HCT116 (cell line): Measurements from ENCODE around the gene GABARAPL1. TPM values are rescaled to one million over a fixed set of nuclear protein-coding genes. Genes with fewer than 3 reads are reported as not detected.
"Not testable (repeated sequence)": the region's sequence is repeated elsewhere in the genome, so short reads cannot be mapped to it uniquely, and the experiment has no call there.

ENCODE experiments used
- ATAC-seq: fragments of 200-7000 bp; cut with Tn5 transposase; 2 replicates; pipeline ENCODE4 v1.9.1; 2020; ENCODE audit warnings: mild to moderate bottlenecking, moderate library complexity
- BruUV-seq: library from RNA; stranded (reverse); fragments of 400-500 nt; replicated peaks from 2 replicates; lab custom pipeline; 2021; lab: Mats Ljungman, UMichigan
- CTCF ChIA-PET: fragments of 300-600 bp; sonication (Branson Sonifier 250); formaldehyde crosslinking; loops from one replicate; lab custom pipeline; 2021; ENCODE audit warnings: antibody characterized with exemption; lab: Charles Lee
- POLR2A ChIA-PET: fragments of 300-600, 350-600 bp; sonication (Branson Sonifier 250); formaldehyde crosslinking; loops from one replicate; lab custom pipeline; 2021; ENCODE audit warnings: antibody characterized with exemption; lab: Charles Lee
- RAD21 ChIA-PET, 2 experiments: fragments of 300-600 bp; sonication (Branson Sonifier 250); formaldehyde crosslinking; loops; one replicate each; lab custom pipeline; 2023; ENCODE audit warnings: low total read pairs in 2 of 2; ENCODE audit not compliant: uncharacterized antibody in 2 of 2, unreplicated experiment in 2 of 2, low non-redundant PET in 1 of 2; lab: Charles Lee
- DNase-seq: peaks from one replicate; pipeline ENCODE4 v3.0.0-alpha.2; 2010; ENCODE audit warnings: low read depth, low spot score
- H2AFZ ChIP-seq: fragments of 200-600 bp; shearing (Covaris generic), sonication (generic); 2 replicates; pipeline ENCODE4 v1.6.1; 2017; ENCODE audit warnings: low read depth, mixed run types, mixed read lengths, antibody characterized with exemption, low read length; ENCODE audit not compliant: poor library complexity, severe bottlenecking
- H3K27ac ChIP-seq: 2 replicates; pipeline ENCODE4 v1.5.1; 2012; ENCODE audit warnings: low read depth, low read length
- H3K27me3 ChIP-seq: fragments of 200-600 bp; sonication (generic); 2 replicates; pipeline ENCODE4 v1.6.1; 2016; ENCODE audit warnings: mixed run types, low read length, mixed read lengths; ENCODE audit not compliant: insufficient read depth
- H3K36me3 ChIP-seq, 2 experiments: fragments of 200-500 bp in 1 of 2; fragments of 200-600 bp in 1 of 2; sonication (Bioruptor generic) in 1 of 2; sonication (generic) in 1 of 2; 2 replicates each; pipeline versions ENCODE4 v1.5.1 to v1.6.1; 2014 to 2016; ENCODE audit warnings: low read length in 2 of 2, inconsistent platforms in 1 of 2, mixed read lengths in 1 of 2, mixed run types in 1 of 2; ENCODE audit not compliant: insufficient read depth in 2 of 2, control insufficient read depth in 1 of 2
- H3K4me1 ChIP-seq, 2 experiments: fragments of 200-600 bp in 1 of 2; sonication (generic) in 1 of 2; 2 replicates each; pipeline versions ENCODE4 v1.5.1 to v1.6.1; 2012 to 2017; ENCODE audit warnings: low read length in 2 of 2, inconsistent platforms in 1 of 2, mild to moderate bottlenecking in 1 of 2, mixed read lengths in 1 of 2, mixed run types in 1 of 2, moderate library complexity in 1 of 2; ENCODE audit not compliant: insufficient read depth in 2 of 2, control insufficient read depth in 1 of 2
- H3K4me2 ChIP-seq: fragments of 200-600 bp; sonication (generic); 2 replicates; pipeline ENCODE4 v1.6.1; 2017; ENCODE audit warnings: mixed run types, low read length, mixed read lengths
- H3K4me3 ChIP-seq, 2 experiments: fragments of 200-600 bp in 1 of 2; sonication (generic) in 1 of 2; replicated peaks in 1 of 2; 2 replicates each; pipeline ENCODE4 v1.5.1; 2011 to 2016; ENCODE audit warnings: low read length in 2 of 2, control low read depth in 1 of 2, low read depth in 1 of 2, mild to moderate bottlenecking in 1 of 2, mixed read lengths in 1 of 2, mixed run types in 1 of 2
- H3K79me2 ChIP-seq: fragments of 200-600 bp; sonication (generic); 2 replicates; pipeline ENCODE4 v1.6.1; 2017; ENCODE audit warnings: mild to moderate bottlenecking, mixed run types, low read length, moderate library complexity, mixed read lengths; ENCODE audit not compliant: insufficient read depth
- H3K9ac ChIP-seq: fragments of 200-600 bp; sonication (generic); 2 replicates; pipeline ENCODE4 v1.6.1; 2016; ENCODE audit warnings: low read length, mixed read lengths
- H3K9me2 ChIP-seq: fragments of 200-600 bp; sonication (generic), shearing (Covaris generic); 2 replicates; pipeline ENCODE4 v1.6.1; 2017; ENCODE audit warnings: mixed run types, mild to moderate bottlenecking, moderate library complexity; ENCODE audit not compliant: insufficient read depth
- H3K9me3 ChIP-seq, 2 experiments: fragments of 200-500 bp in 1 of 2; fragments of 200-600 bp in 1 of 2; sonication (Bioruptor generic) in 1 of 2; sonication (generic) in 1 of 2; 2 replicates each; pipeline ENCODE4 v1.6.1; 2014 to 2017; ENCODE audit warnings: low read length in 2 of 2, mixed read lengths in 2 of 2, inconsistent platforms in 1 of 2, low read depth in 1 of 2, mild to moderate bottlenecking in 1 of 2, mixed run types in 1 of 2, moderate library complexity in 1 of 2; ENCODE audit not compliant: control insufficient read depth in 1 of 2, insufficient read depth in 1 of 2
- H4K20me1 ChIP-seq: fragments of 200-600 bp; sonication (generic), shearing (Covaris generic); 2 replicates; pipeline ENCODE4 v1.6.1; 2017; ENCODE audit warnings: mixed run types, mild to moderate bottlenecking, moderate library complexity; ENCODE audit not compliant: insufficient read depth
- CTCF ChIP-seq, 3 experiments: fragments of 200-600 bp in 1 of 3; sonication (generic) in 1 of 3; IDR thresholded peaks in 2 of 3; conservative IDR thresholded peaks in 1 of 3; 2 replicates each; pipeline ENCODE4 v1.5.1; 2012 to 2017; ENCODE audit warnings: low read depth in 2 of 3, low read length in 2 of 3, antibody characterized with exemption in 1 of 3, borderline replicate concordance in 1 of 3, control low read depth in 1 of 3, mild to moderate bottlenecking in 1 of 3, mixed read lengths in 1 of 3, mixed run types in 1 of 3, moderate library complexity in 1 of 3; ENCODE audit not compliant: insufficient read depth in 1 of 3
- ELF1 ChIP-seq: IDR thresholded peaks from 2 replicates; pipeline ENCODE4 v1.6.1; 2012; ENCODE audit warnings: low read depth, borderline replicate concordance
- JUND ChIP-seq: IDR thresholded peaks from 2 replicates; pipeline ENCODE4 v1.6.1; 2012
- POLR2AphosphoS5 ChIP-seq: IDR thresholded peaks from 2 replicates; pipeline ENCODE4 v1.6.1; 2011; ENCODE audit warnings: mild to moderate bottlenecking, low read depth, low read length, moderate library complexity
- SP1 ChIP-seq: IDR thresholded peaks from 2 replicates; pipeline ENCODE4 v1.6.1; 2012; ENCODE audit warnings: low read depth
- SRF ChIP-seq: IDR thresholded peaks from 2 replicates; pipeline ENCODE4 v1.6.1; 2012; ENCODE audit warnings: low read depth
- TCF7L2 ChIP-seq: IDR thresholded peaks from 2 replicates; pipeline ENCODE4 v1.7.0; 2011; ENCODE audit warnings: borderline replicate concordance, inconsistent platforms; ENCODE audit not compliant: insufficient read depth, insufficient read length; ENCODE audit errors: extremely low read depth
- YY1 ChIP-seq: IDR thresholded peaks from 2 replicates; pipeline ENCODE4 v1.6.1; 2011; ENCODE audit warnings: low read length, low read depth, moderate library complexity, mild to moderate bottlenecking; ENCODE audit not compliant: insufficient replicate concordance; ENCODE audit errors: extremely low read depth
- intact Hi-C: fragments of 100-400 bp; cut with micrococcal nuclease; formaldehyde crosslinking; loops from 2 replicates; pipeline ENCODE4 v1.10.0; 2022
- total RNA-seq: library from RNA; stranded (reverse); gene quantifications from one replicate; pipeline ENCODE4 v1.2.1, GENCODE V29; 2021; ENCODE audit not compliant: unreplicated experiment
- TF ChIP-seq, protein P1 (sequence below): IDR thresholded peaks from 2 replicates; pipeline ENCODE4 v1.6.1; 2012; ENCODE audit warnings: low read depth
- TF ChIP-seq, protein P2 (sequence below): IDR thresholded peaks from 2 replicates; pipeline ENCODE4 v1.6.1; 2012

Gene GABARAPL1
- total RNA-seq, 1 experiment from 2014 or later: 35.5 TPM

DNA sequence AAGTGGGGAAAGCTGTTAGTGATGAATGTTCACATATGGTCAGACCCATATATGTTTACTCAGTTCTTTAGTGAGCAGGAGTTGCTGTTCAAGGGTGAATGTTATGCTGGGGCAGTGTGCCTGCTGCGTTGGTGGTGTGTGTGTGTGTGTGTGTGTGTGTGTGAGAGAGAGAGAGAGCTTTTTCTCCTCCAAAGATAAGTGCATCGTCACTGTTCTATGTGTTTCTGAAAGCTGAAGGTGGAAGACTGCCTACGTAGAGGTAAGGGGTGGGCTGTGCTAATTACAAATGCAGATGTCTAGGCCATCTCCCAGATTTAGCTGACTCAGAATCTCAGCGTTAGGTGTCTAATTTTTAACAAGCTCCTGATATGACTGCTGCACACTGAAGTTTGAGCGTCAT is 10.5 kb downstream of the GABARAPL1 start:
- Histone ChIP-seq H3K27ac (no peak overlapping the region), H3K4me2 (no peak overlapping the region), H3K9ac (no peak overlapping the region), H3K9me2 (no peaks in the 10 kb centered on the region), H3K4me1 (no peaks in the 10 kb centered on the region), H3K9me3 (no peaks in the 10 kb centered on the region), H3K79me2 (no peaks in the 10 kb centered on the region), H3K27me3 (no peaks in the 10 kb centered on the region), H3K36me3 (peaks cover 26 to 33% of the 10 kb centered on the region in 2 experiments), H3K4me3 (no peak overlapping the region), H2AFZ (no peak overlapping the region), H4K20me1 (no peaks in the 10 kb centered on the region)
- ChIA-PET RAD21 (no interaction called here), POLR2A (no interaction called here), CTCF (no interaction called here)
- ATAC-seq: no peak
- no peak for DNase-seq
- TF ChIP-seq SP1 (no peak), ELF1 (no peak), POLR2AphosphoS5 (no peak), SRF (no peak), JUND (no peak), YY1 (no peak), CTCF (IDR thresholded peaks at IDR 0.05 in 2 of 3, conservative IDR thresholded peaks at IDR 0.05 in 1 of 3; ENCODE audit: borderline replicate concordance in 1 of 3, insufficient read depth in 1 of 3, low read depth in 2 of 3, low read length in 2 of 3) (no peak), TCF7L2 (no peak)
- TF ChIP-seq, protein P1, sequence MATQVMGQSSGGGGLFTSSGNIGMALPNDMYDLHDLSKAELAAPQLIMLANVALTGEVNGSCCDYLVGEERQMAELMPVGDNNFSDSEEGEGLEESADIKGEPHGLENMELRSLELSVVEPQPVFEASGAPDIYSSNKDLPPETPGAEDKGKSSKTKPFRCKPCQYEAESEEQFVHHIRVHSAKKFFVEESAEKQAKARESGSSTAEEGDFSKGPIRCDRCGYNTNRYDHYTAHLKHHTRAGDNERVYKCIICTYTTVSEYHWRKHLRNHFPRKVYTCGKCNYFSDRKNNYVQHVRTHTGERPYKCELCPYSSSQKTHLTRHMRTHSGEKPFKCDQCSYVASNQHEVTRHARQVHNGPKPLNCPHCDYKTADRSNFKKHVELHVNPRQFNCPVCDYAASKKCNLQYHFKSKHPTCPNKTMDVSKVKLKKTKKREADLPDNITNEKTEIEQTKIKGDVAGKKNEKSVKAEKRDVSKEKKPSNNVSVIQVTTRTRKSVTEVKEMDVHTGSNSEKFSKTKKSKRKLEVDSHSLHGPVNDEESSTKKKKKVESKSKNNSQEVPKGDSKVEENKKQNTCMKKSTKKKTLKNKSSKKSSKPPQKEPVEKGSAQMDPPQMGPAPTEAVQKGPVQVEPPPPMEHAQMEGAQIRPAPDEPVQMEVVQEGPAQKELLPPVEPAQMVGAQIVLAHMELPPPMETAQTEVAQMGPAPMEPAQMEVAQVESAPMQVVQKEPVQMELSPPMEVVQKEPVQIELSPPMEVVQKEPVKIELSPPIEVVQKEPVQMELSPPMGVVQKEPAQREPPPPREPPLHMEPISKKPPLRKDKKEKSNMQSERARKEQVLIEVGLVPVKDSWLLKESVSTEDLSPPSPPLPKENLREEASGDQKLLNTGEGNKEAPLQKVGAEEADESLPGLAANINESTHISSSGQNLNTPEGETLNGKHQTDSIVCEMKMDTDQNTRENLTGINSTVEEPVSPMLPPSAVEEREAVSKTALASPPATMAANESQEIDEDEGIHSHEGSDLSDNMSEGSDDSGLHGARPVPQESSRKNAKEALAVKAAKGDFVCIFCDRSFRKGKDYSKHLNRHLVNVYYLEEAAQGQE: no peak
- TF ChIP-seq, protein P2, sequence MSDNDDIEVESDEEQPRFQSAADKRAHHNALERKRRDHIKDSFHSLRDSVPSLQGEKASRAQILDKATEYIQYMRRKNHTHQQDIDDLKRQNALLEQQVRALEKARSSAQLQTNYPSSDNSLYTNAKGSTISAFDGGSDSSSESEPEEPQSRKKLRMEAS: no peak
- BruUV-seq: no TSS peak
- intact Hi-C loops: no loop called here

GRCh38 chr12:10225426-10225825 is 12.7 kb downstream of the GABARAPL1 start:
- BruUV-seq: not testable (repeated sequence)

More at GRCh38 chr12:10225426-10225825, 12.7 kb downstream of the GABARAPL1 start:
- ATAC-seq, H4K20me1 ChIP-seq, H3K4me3 ChIP-seq, H3K9me3 ChIP-seq, CTCF ChIA-PET, H3K27ac ChIP-seq, H2AFZ ChIP-seq, H3K9ac ChIP-seq, H3K4me2 ChIP-seq, H3K9me2 ChIP-seq, H3K4me1 ChIP-seq, H3K79me2 ChIP-seq, DNase-seq, POLR2A ChIA-PET, H3K27me3 ChIP-seq, RAD21 ChIA-PET, intact Hi-C loops: not testable (repeated sequence)
- H3K36me3 ChIP-seq: peaks cover 21 to 29% of the 10 kb centered on the region in 2 experiments
